Fibroblast of skin of abdomen (primary cell): Measurements from ENCODE around the gene RYK. TPM values are rescaled to one million over a fixed set of nuclear protein-coding genes. Genes with fewer than 3 reads are reported as not detected.
"Not testable (repeated sequence)": the region's sequence is repeated elsewhere in the genome, so short reads cannot be mapped to it uniquely, and the experiment has no call there.

ENCODE experiments used
- DNase-seq: peaks from one replicate; pipeline ENCODE4 v3.0.0-alpha.2; 2013
- polyA plus RNA-seq, 2 experiments: library from polyadenylated mRNA; unstranded; fragments of 120-200 nt; gene quantifications; one replicate each; pipeline ENCODE4 v1.2.1, GENCODE V29; 2013; ENCODE audit not compliant: insufficient read length in 2 of 2

Gene RYK
- polyA plus RNA-seq (2013, experiment 1 of 2; ENCODE audit: insufficient read length), result 80.8 TPM
- 76.2 TPM for polyA plus RNA-seq (2013, experiment 2 of 2; ENCODE audit: insufficient read length)

DNA sequence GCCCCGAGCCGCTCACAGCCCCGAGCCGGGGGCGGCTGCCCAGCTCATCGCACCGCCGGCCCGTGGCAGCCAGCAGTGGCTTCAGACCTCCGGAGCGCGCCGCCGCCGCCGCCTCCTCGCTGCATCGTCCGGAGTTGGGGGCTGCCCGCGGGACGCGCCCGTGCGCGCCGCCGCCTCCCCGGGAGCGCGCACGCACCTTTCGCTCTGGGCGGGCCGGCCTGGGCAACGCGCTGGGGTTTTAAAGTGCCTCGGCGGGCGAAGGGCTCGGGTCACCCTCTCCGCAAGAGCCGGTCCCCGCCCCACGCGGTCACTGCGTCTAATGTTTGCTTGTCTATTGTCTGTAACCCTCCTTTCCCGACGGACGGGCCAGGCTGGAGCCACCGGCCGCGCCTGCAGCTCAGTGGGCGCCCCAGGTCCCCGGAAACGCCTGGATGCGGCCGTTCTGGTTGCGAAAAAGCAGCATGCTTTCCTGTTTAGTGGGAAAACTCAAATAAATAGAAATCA lies at the start of gene RYK:
RYK (minus strand) TSS at position 143 of the 504 bp plus-strand sequence. CDS start 205 bp downstream, outside the sequence.
- DNase-seq, result peak; percentile 80

DNA sequence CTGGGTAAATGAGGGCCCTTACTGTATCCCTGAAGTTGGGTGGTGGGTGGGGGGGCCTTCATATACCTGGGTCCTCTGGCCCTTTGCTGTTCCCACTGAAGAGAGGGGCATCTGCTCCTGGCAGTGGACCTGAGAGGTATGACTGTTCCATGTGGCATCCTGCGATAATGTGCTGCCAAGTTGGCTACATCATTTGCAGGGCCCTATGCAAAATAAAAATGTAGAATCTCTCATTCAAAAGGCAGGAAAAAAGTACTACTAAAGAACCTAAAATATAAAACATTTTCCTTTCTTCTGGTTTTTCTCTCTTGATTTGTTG lies 49.2 kb upstream of the RYK start:
- DNase-seq, result no peak

DNA sequence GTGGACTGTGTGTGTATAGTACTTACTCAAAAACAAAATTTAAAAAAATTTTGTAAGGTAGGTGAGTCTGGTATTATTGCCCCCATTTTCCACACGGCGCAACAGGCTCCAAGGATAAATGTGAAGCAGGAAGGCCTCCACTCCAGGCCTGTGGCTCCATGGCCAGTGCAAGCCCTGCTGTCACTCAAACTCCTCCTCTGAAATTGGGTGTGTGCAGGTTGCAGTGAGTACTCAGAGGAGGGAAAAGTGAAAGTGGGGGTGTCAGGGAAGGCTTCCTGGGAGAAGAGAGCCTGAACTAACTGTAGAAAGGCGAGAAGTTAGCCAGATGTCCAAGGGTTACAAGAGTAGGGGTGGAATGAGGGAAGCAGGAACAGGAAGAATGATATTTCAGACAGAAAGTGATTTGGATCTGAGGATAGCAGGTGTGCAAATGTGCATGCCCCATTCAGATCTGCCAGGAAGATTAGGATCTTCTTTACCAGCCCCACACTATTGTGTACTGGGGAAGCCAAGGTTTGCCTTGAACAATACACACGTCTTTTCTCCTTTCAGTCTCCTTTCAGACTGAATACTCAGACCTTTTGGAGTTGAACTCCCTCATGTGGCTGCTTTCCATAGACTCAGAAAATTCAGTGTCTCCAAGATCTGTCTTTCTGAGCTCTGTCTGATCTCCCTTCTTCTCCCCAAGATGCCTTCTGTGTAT lies 48.7 kb upstream of the RYK start:
- DNase-seq, result no peak

- no peak for DNase-seq
These were observed 47.6 kb upstream of the RYK start for GRCh38 chr3:134298249-134298648.

DNA sequence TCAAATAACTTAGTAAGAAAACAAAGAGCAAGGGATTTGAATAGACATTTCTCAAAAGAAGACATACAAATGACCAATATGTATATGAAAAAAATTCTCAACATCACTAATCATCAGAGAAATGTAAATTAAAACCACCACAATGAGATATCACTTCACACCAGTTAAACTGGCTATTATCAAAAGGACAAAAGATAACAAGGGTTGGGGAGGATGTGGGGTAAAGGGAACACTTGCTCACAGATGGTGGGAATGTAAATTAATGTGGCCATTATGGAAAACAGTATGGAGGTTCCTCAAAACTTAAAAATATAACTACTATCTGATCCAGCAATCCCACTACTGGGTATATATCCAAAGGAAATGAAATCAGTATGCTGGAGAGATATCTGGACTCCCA lies 46.0 kb upstream of the RYK start:
- DNase-seq, result no peak

GRCh38 chr3:134295930-134296329 lies 45.3 kb upstream of the RYK start:
- DNase-seq, result no peak

GRCh38 chr3:134294302-134295280 lies 43.9 kb upstream of the RYK start:
- DNase-seq, result no peak

DNA sequence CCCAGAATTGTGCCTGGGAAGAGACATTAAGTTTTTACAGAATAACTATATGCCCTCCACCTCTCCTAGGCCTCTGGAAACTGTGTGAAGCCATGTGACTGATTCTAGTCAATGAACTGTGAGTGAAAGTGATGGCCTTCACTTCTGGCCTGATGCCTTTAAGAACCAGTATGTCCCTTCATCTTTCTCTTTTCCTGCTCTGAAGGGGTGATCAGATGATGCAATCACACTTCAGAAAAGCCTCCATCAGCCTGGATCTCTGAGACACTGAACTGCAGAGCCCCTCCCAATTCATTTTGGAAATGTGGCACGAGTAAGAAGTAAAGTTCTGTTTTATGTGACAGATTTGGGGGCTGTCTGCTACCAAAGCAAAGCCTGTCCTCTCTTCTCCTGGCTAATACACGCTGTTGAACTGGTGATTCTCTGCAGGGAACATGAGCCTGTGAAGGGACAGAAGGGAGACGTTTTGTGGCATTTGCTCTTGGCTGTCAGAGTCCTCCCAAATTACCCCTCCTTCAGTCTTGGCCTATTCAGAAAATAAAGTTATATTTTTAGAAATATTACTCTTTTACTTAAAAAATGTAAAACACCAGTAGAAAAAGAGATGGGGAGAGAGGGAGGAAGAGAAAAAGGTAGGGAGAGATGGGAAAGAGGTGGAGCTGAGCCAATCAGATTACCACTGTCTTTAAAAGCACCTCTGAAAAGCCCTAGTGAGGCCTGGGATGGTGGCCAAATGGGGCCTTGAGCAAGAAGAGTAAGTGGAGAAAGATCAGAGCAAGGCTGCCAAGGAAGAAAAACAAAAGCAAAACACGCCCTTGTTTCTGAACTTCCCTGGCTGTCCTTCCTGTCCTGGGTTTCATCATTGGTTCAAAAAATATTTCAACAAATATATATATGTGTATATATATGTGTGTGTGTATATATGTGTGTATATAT lies 40.9 kb upstream of the RYK start:
- peak; percentile 75 for DNase-seq

GRCh38 chr3:134287512-134287911 lies 36.9 kb upstream of the RYK start:
- no peak for DNase-seq

- no peak for DNase-seq
These were observed 33.8 kb upstream of the RYK start for GRCh38 chr3:134284438-134284837.

GRCh38 chr3:134282659-134283047 lies 32.0 kb upstream of the RYK start:
- DNase-seq, result no peak

GRCh38 chr3:134281912-134282658 lies 31.4 kb upstream of the RYK start:
- DNase-seq, result no peak

- DNase-seq, result peak; percentile 53
These were observed 28.8 kb upstream of the RYK start for GRCh38 chr3:134279466-134279865.

DNA sequence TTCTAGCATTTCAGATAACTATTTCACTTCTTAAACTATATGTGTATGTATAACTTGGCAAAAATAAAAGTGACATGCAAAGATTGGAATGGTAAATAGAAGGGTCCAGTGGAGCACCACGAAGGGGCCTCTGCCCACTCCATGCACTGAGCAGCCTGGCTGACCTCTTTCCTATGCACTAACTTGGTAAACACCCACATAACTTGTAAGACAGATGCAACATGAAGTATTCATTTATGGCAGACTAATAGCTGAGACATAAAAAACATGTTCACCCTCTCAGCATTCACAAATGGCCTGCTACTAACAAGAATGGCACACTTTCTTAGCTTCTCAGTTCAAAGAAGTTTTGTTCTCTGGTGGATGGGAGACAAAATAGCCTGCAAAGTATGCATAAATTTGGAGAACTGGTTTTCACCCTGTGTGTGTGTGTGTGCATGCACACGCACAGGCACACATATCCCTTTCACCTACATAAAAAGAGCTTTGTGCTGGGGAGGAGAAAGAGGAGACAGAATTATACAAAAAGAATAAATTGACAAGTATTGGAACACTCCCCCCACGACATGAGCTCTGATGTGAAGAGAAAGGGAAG lies 26.5 kb upstream of the RYK start:
- no peak for DNase-seq

DNA sequence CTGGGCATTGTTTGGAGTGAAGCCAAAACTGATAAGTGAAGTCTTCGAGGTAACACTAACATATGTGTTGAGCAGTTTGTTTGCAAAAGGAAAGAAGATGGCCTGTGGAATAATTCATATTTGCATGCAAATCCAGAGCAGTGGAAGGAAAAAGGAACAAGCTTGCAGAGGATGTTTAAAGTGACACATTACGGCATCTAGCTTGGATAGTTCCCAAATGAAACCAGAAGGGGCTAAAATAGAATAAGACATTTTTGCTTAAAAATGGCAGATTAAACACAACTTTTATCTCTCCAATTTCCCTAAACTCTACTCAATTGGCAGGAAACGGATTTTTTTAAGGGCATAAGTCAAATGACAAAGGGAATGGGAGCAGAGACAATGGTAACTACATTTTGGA lies 25.4 kb upstream of the RYK start:
- DNase-seq, result no peak

DNA sequence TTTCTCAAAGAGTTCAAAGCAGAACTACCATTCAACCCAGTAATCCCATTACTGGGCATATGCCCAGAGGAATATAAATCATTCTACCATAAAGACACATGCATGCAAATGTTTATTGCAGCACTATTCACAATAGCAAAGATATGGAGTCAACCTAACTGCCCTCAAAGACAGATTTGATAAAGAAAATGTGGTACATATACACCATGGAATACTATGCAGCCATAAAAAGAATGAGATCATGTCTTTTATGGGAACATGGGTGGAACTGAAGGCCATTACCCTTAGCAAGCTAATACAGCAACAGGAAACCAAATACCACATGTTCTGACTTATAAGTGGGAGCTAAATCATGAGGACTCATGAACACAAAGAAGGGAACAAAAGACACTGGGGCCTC lies 24.5 kb upstream of the RYK start:
- DNase-seq, result not testable (repeated sequence)

- peak; percentile 32 for DNase-seq
These were observed 23.9 kb upstream of the RYK start for GRCh38 chr3:134274571-134274970.

DNA sequence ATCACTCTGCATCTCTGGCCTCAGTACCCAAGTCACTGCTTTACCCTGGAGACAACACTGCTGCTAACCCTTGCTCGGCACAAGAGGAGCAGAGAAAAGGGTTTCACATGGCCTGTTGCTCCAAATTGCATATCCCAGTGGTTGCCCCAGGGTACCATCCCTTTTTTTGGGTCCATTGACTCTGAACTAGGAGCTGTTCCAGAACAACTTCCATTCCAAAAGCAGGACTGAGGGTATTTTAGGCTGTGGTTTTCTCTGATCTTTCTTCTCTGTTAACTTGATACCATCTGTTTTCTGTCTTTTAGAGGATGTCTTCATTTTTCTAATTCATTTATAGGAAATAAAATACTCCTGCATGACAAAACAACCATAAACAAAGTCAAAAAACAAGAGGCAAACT lies 17.3 kb upstream of the RYK start:
- DNase-seq, result no peak

- DNase-seq, result no peak
These were observed 10.3 kb upstream of the RYK start for GRCh38 chr3:134260987-134261386.

DNA sequence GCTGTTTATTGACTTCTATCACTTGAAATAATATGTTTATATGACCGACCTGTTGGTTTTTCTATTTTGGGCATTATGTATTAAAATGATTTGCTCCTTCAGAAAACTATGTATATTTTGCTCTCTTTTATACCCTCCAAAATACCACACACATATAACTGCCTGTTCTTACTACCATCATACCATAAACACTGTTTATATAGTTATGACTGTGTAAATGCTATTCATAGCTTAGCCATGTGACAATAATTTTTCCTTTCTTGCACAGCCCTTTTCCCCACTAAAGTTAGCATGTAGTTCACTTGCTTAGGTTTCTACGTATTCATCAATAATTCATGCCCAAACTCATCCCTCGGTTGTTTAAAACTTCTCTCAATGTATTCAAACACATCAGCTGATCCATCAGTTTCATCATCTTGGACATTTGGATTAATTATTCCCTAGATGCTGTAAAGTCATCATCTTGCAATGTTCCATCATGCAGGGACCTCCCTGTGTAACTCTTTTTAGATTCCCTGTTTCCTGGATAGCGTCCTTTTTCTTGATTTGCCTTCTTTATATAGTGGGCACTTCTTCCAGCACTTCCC lies 8.2 kb upstream of the RYK start:
- DNase-seq, result no peak

GRCh38 chr3:134255404-134255803 lies 4.7 kb upstream of the RYK start:
- no peak for DNase-seq
